Panc1 (cell line): ENCODE results near the gene CLBA1.

Source experiments
- TF ChIP-seq, protein P1 (sequence below): fragments of 450-650 bp; IDR thresholded peaks from 2 replicates; pipeline ENCODE4 v1.5.1; 2017; ENCODE audit warnings: mild to moderate bottlenecking
- TF ChIP-seq, protein P2 (sequence below), 2 experiments: IDR thresholded peaks; 2 replicates each; pipeline ENCODE4 v1.6.1; 2011 to 2012; ENCODE audit warnings: low read depth in 2 of 2, control low read depth in 1 of 2, low read length in 1 of 2, mild to moderate bottlenecking in 1 of 2, moderate library complexity in 1 of 2; ENCODE audit not compliant: insufficient read depth in 1 of 2

DNA sequence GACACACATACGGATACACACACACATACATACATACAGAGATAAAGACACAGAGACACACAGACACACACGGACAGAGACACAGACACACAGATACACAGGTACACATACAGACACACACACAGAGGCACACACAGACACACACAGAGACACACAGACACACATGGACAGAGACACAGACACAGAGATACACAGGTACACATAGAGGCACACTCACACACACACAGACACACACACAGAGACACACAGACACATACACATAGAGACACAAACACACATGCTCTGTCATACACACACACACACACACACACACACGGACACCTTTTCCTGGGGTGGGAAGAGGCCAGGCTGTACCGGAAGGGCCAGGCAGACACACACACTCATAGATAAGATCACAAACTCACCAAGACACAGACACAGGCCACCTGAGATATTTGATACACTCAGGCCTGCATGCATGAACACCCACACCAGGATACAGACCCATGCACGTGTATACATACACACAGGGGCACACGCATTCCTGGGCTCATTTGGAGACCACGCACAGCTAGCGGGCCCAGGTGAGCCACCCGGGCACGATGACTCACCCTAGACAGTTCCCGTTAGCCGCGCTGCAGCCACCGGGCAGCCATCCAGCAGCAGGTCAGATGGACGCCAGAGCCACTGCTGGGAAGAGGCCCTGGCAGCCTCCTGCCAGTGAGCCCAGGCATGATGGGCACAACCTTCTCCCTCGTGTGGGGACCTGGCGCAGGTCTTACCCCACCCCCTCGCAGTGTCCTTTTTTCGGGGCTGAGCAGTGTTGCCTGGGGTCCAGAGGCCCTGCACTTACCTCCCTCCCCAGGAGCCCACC lies 5.6 kb upstream of the CLBA1 start:
- TF ChIP-seq, protein P1, sequence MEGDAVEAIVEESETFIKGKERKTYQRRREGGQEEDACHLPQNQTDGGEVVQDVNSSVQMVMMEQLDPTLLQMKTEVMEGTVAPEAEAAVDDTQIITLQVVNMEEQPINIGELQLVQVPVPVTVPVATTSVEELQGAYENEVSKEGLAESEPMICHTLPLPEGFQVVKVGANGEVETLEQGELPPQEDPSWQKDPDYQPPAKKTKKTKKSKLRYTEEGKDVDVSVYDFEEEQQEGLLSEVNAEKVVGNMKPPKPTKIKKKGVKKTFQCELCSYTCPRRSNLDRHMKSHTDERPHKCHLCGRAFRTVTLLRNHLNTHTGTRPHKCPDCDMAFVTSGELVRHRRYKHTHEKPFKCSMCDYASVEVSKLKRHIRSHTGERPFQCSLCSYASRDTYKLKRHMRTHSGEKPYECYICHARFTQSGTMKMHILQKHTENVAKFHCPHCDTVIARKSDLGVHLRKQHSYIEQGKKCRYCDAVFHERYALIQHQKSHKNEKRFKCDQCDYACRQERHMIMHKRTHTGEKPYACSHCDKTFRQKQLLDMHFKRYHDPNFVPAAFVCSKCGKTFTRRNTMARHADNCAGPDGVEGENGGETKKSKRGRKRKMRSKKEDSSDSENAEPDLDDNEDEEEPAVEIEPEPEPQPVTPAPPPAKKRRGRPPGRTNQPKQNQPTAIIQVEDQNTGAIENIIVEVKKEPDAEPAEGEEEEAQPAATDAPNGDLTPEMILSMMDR, result no peak
- TF ChIP-seq, protein P2, sequence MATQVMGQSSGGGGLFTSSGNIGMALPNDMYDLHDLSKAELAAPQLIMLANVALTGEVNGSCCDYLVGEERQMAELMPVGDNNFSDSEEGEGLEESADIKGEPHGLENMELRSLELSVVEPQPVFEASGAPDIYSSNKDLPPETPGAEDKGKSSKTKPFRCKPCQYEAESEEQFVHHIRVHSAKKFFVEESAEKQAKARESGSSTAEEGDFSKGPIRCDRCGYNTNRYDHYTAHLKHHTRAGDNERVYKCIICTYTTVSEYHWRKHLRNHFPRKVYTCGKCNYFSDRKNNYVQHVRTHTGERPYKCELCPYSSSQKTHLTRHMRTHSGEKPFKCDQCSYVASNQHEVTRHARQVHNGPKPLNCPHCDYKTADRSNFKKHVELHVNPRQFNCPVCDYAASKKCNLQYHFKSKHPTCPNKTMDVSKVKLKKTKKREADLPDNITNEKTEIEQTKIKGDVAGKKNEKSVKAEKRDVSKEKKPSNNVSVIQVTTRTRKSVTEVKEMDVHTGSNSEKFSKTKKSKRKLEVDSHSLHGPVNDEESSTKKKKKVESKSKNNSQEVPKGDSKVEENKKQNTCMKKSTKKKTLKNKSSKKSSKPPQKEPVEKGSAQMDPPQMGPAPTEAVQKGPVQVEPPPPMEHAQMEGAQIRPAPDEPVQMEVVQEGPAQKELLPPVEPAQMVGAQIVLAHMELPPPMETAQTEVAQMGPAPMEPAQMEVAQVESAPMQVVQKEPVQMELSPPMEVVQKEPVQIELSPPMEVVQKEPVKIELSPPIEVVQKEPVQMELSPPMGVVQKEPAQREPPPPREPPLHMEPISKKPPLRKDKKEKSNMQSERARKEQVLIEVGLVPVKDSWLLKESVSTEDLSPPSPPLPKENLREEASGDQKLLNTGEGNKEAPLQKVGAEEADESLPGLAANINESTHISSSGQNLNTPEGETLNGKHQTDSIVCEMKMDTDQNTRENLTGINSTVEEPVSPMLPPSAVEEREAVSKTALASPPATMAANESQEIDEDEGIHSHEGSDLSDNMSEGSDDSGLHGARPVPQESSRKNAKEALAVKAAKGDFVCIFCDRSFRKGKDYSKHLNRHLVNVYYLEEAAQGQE (IDR thresholded peaks at IDR 0.05; ENCODE audit: insufficient read depth in 1 of 2, low read depth in 2 of 2, low read length in 1 of 2), result no peak
